HepG2 (cell line): ENCODE data around the gene PCTP. TPM values are rescaled to one million over a fixed set of nuclear protein-coding genes. Genes with fewer than 3 reads are reported as not detected.

ENCODE experiments used
- CERS6 ChIP-seq: sonication (generic); formaldehyde crosslinking; IDR thresholded peaks from 2 replicates; pipeline ENCODE4 v1.5.0; 2020; ENCODE audit warnings: missing genetic modification reagents
- CHCHD3 ChIP-seq: sonication (generic); formaldehyde crosslinking; IDR thresholded peaks from 2 replicates; pipeline ENCODE4 v1.8.0; 2022; ENCODE audit warnings: mild to moderate bottlenecking, missing genetic modification reagents, moderate library complexity
- GATA4 ChIP-seq: sonication (generic); IDR thresholded peaks from 2 replicates; pipeline ENCODE4 v1.6.1; 2016; ENCODE audit warnings: antibody characterized with exemption, low read depth, borderline replicate concordance
- HNRNPK ChIP-seq: fragments of 200-400 bp; formaldehyde crosslinking; IDR thresholded peaks from 2 replicates; pipeline ENCODE4 v1.6.1; 2018; ENCODE audit warnings: low read length, low read depth, moderate library complexity, mild to moderate bottlenecking; ENCODE audit not compliant: poor library complexity, severe bottlenecking
- ISL2 ChIP-seq: sonication (generic); formaldehyde crosslinking; IDR thresholded peaks from 2 replicates; pipeline ENCODE4 v1.5.0; 2020; ENCODE audit warnings: missing genetic modification reagents
- KLF13 ChIP-seq: sonication (generic); formaldehyde crosslinking; IDR thresholded peaks from 2 replicates; pipeline ENCODE4 v1.4.0; 2020; ENCODE audit warnings: mild to moderate bottlenecking, missing genetic modification reagents
- NFE2 ChIP-seq: sonication (generic); formaldehyde crosslinking; IDR thresholded peaks from 2 replicates; pipeline ENCODE4 v1.4.0; 2020; ENCODE audit warnings: missing genetic modification reagents
- NRL ChIP-seq: sonication (generic); formaldehyde crosslinking; IDR thresholded peaks from 2 replicates; pipeline ENCODE4 v1.5.0; 2020; ENCODE audit warnings: missing genetic modification reagents, mild to moderate bottlenecking, moderate library complexity, borderline replicate concordance
- PRDM15 ChIP-seq: sonication (generic); formaldehyde crosslinking; IDR thresholded peaks from 2 replicates; pipeline ENCODE4 v1.4.0; 2020; ENCODE audit warnings: missing genetic modification reagents
- PRMT3 ChIP-seq: sonication (generic); formaldehyde crosslinking; IDR thresholded peaks from 2 replicates; pipeline ENCODE4 v1.8.1; 2022; ENCODE audit warnings: low read depth, mild to moderate bottlenecking, moderate library complexity, missing genetic modification reagents, borderline replicate concordance
- RFX5 ChIP-seq: IDR thresholded peaks from 2 replicates; pipeline ENCODE4 v1.6.1; 2011; ENCODE audit warnings: low read depth, low read length, improper control_type of control experiment
- SATB2 ChIP-seq: sonication (generic); formaldehyde crosslinking; IDR thresholded peaks from 2 replicates; pipeline ENCODE4 v1.5.0; 2020; ENCODE audit warnings: missing genetic modification reagents
- SOX13 ChIP-seq, 3 experiments: fragments of 450-650 bp in 1 of 3; sonication (generic) in 1 of 3; formaldehyde crosslinking in 1 of 3; IDR thresholded peaks in 2 of 3; conservative IDR thresholded peaks in 1 of 3; 2 replicates each; pipeline versions ENCODE4 v1.5.0 to v1.6.1; 2016 to 2020; ENCODE audit warnings: antibody characterized with exemption in 1 of 3, mild to moderate bottlenecking in 1 of 3, missing compliant biosample characterization in 1 of 3, missing genetic modification reagents in 1 of 3, moderate library complexity in 1 of 3
- SOX6 ChIP-seq, 2 experiments: fragments of 450-650 bp in 1 of 2; sonication (generic) in 1 of 2; formaldehyde crosslinking in 1 of 2; IDR thresholded peaks; 2 replicates each; pipeline versions ENCODE4 v1.4.0 to v1.6.1; 2017 to 2020; ENCODE audit warnings: antibody characterized with exemption in 1 of 2, mild to moderate bottlenecking in 1 of 2, missing genetic modification reagents in 1 of 2
- ZC3H4 ChIP-seq: sonication (generic); formaldehyde crosslinking; IDR thresholded peaks from 2 replicates; pipeline ENCODE4 v1.4.0; 2020; ENCODE audit warnings: missing genetic modification reagents, borderline replicate concordance
- ZFP1 ChIP-seq: IDR thresholded peaks from 2 replicates; pipeline ENCODE4 v1.6.1; 2016
- ZNF253 ChIP-seq: sonication (generic); formaldehyde crosslinking; IDR thresholded peaks from 2 replicates; pipeline ENCODE4 v1.8.0; 2022; ENCODE audit warnings: mild to moderate bottlenecking, missing genetic modification reagents, borderline replicate concordance
- ZNF558 ChIP-seq: sonication (generic); formaldehyde crosslinking; IDR thresholded peaks from 2 replicates; pipeline ENCODE4 v1.9.0; 2022; ENCODE audit warnings: mild to moderate bottlenecking, missing genetic modification reagents, borderline replicate concordance
- ZSCAN25 ChIP-seq: sonication (generic); formaldehyde crosslinking; IDR thresholded peaks from 2 replicates; pipeline ENCODE4 v1.8.0; 2022; ENCODE audit warnings: mild to moderate bottlenecking, missing genetic modification reagents
- polyA plus RNA-seq, 8 experiments: library from polyadenylated mRNA; depleted of rRNA in 3 of 8; stranded (reverse) in 7 of 8; unstranded in 1 of 8; fragments of >200 nt; fragmentation: Illumina TruSeq in 4 of 8; extraction: Trizol in 4 of 8; gene quantifications; 2 replicates each; pipeline versions ENCODE4 v1.2.1 to v1.2.3, GENCODE V29; 2011 to 2016; ENCODE audit warnings: low read depth in 4 of 8, missing spikeins in 1 of 8, mixed read lengths in 1 of 8; ENCODE audit not compliant: insufficient read depth in 1 of 8
- total RNA-seq, 5 experiments: library from RNA; depleted of rRNA; stranded (reverse); fragments of >200 nt; fragmentation: Illumina TruSeq; extraction: Trizol; gene quantifications; 2 replicates each; pipeline ENCODE4 v1.2.3, GENCODE V29; 2016; ENCODE audit warnings: low read depth in 1 of 5
- TF ChIP-seq, protein P1 (sequence below): sonication (generic); formaldehyde crosslinking; IDR thresholded peaks from 2 replicates; pipeline ENCODE4 v1.8.0; 2022; ENCODE audit warnings: missing genetic modification reagents, mild to moderate bottlenecking, moderate library complexity, borderline replicate concordance
- TF ChIP-seq, protein P2 (sequence below), 2 experiments: fragments of 450-650 bp in 1 of 2; sonication (generic) in 1 of 2; formaldehyde crosslinking; IDR thresholded peaks; 2 replicates each; pipeline versions ENCODE4 v1.5.0 to v1.8.0; 2020 to 2022; ENCODE audit warnings: mild to moderate bottlenecking in 1 of 2, missing genetic modification reagents in 1 of 2

PCTP gene
- total and polyA plus RNA-seq, 2 of the 13 experiments (the other 11 are each of a cell fraction or from before 2014, with no cell fraction given) = 37.1 to 50.7 TPM

GRCh38 chr17:55762086-55762858, 11.4 kb downstream of the PCTP start (continued):
- TF ChIP-seq, protein P1, sequence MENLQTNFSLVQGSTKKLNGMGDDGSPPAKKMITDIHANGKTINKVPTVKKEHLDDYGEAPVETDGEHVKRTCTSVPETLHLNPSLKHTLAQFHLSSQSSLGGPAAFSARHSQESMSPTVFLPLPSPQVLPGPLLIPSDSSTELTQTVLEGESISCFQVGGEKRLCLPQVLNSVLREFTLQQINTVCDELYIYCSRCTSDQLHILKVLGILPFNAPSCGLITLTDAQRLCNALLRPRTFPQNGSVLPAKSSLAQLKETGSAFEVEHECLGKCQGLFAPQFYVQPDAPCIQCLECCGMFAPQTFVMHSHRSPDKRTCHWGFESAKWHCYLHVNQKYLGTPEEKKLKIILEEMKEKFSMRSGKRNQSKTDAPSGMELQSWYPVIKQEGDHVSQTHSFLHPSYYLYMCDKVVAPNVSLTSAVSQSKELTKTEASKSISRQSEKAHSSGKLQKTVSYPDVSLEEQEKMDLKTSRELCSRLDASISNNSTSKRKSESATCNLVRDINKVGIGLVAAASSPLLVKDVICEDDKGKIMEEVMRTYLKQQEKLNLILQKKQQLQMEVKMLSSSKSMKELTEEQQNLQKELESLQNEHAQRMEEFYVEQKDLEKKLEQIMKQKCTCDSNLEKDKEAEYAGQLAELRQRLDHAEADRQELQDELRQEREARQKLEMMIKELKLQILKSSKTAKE = no peak
- no peak for TF ChIP-seq PRMT3 (CRISPR knock-in tag)
- TF ChIP-seq ZFP1 (CRISPR knock-in tag) = no peak
- no peak for TF ChIP-seq RFX5
- TF ChIP-seq ZC3H4 (CRISPR knock-in tag) = no peak
- no peak for TF ChIP-seq ZNF253 (CRISPR knock-in tag)
- no peak for TF ChIP-seq CHCHD3
- TF ChIP-seq SATB2 (CRISPR knock-in tag) = no peak
- TF ChIP-seq ZSCAN25 (CRISPR knock-in tag) = no peak
- no peak for TF ChIP-seq GATA4
- peak; percentile 25; the same call in 1 of the 2 replicates for TF ChIP-seq ISL2 (CRISPR knock-in tag)
- no peak for TF ChIP-seq CERS6 (CRISPR knock-in tag)
- TF ChIP-seq SOX6 (IDR thresholded peaks at IDR 0.05) = no peak
- peak; percentile 84 for TF ChIP-seq SOX6 (CRISPR knock-in tag; IDR thresholded peaks at IDR 0.05)
- no peak for TF ChIP-seq NRL (CRISPR knock-in tag)
- TF ChIP-seq, protein P2, sequence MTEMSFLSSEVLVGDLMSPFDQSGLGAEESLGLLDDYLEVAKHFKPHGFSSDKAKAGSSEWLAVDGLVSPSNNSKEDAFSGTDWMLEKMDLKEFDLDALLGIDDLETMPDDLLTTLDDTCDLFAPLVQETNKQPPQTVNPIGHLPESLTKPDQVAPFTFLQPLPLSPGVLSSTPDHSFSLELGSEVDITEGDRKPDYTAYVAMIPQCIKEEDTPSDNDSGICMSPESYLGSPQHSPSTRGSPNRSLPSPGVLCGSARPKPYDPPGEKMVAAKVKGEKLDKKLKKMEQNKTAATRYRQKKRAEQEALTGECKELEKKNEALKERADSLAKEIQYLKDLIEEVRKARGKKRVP (CRISPR knock-in tag; IDR thresholded peaks at IDR 0.05) = no peak
- TF ChIP-seq ZNF558 (CRISPR knock-in tag) = no peak
- no peak for TF ChIP-seq HNRNPK
- no peak for TF ChIP-seq KLF13 (CRISPR knock-in tag)
- TF ChIP-seq SOX13 (IDR thresholded peaks at IDR 0.05) = no peak
- peak in 1 of 2 experiments; percentile 63; a peak in 2 of 4 replicates for TF ChIP-seq SOX13 (CRISPR knock-in tag; conservative IDR thresholded peaks at IDR 0.05 in 1 of 2, IDR thresholded peaks at IDR 0.05 in 1 of 2)
- TF ChIP-seq NFE2 = no peak
- TF ChIP-seq PRDM15 (CRISPR knock-in tag) = no peak
